ENCODE results near the gene PTPRG. TPM values are rescaled to one million over a fixed set of nuclear protein-coding genes. Genes with fewer than 3 reads are reported as not detected.

Gene PTPRG
- total and polyA plus RNA-seq, 2 of the 13 experiments (the other 11 are each of a cell fraction or from before 2014, with no cell fraction given): 8.0 to 25.3 TPM

DNA sequence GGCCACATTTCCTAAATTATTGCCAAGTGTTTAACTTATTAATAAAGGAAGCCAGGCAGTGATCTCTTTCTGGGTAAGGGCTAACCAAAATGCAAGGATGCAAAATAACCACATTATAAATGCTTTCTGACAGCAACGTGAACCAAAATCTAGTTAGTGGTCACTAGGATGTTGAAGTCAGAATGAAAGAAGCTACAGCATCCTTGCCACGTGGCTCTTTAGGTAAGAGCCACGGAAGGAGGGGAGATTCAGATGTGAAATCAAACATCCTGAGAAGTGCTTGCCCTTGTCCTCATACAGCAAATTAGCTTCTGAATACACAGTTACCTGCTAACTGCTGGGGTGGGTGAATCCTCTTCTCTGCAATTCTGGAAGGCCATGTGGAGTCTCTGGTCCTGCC, 565.7 kb downstream of the PTPRG start:
- Histone ChIP-seq H3K27ac (ENCODE audit: extremely low read length, insufficient read depth, low read length) (no peak overlapping the region), H4K20me1 (ENCODE audit: insufficient read depth, low read length) (no peaks in the 10 kb centered on the region), H3K9me3 (ENCODE audit: low read length) (no peaks in the 10 kb centered on the region), H3K9ac (ENCODE audit: insufficient read depth, low read depth, low read length) (no peak overlapping the region), H3K27me3 (ENCODE audit: control insufficient read depth in 1 of 2, insufficient read depth in 2 of 2, low read length in 2 of 2) (no peaks in the 10 kb centered on the region), H3K79me2 (ENCODE audit: insufficient read depth, low read length) (no peaks in the 10 kb centered on the region), H3K4me2 (ENCODE audit: low read depth, low read length) (no peak overlapping the region), H2AFZ (ENCODE audit: low read length) (no peak overlapping the region), H3K4me3 (replicated peaks in 1 of 3; ENCODE audit: insufficient read depth in 1 of 3, low read depth in 2 of 3, low read length in 3 of 3) (no peak overlapping the region), H3K4me1 (ENCODE audit: insufficient read depth, low read length) (no peaks in the 10 kb centered on the region), H3K36me3 (replicated peaks in 1 of 2; ENCODE audit: control insufficient read depth in 1 of 2, insufficient read depth in 2 of 2, low read length in 2 of 2) (no peaks in the 10 kb centered on the region)
- FAIRE-seq: no peak
- WGBS (ENCODE audit: low lambda C conversion rate): 97% methylated on average over 3 of the region's 3 CpGs
- ChIA-PET POLR2A (no interaction called here), CTCF (ENCODE audit: low intra/inter-chr PET ratio, low total read pairs) (no interaction called here)
- no peak for TF ChIP-seq MAF1 (CRISPR knock-in tag; IDR thresholded peaks at IDR 0.05; ENCODE audit: borderline replicate concordance)
- no peak for TF ChIP-seq RELA (CRISPR knock-in tag; IDR thresholded peaks at IDR 0.05)
- no peak for TF ChIP-seq NFYC (CRISPR knock-in tag; IDR thresholded peaks at IDR 0.05)
- TF ChIP-seq DR1 (CRISPR knock-in tag; IDR thresholded peaks at IDR 0.05): no peak
- TF ChIP-seq ZNF501 (CRISPR knock-in tag; IDR thresholded peaks at IDR 0.05): no peak
- no peak for TF ChIP-seq ZNF382 (CRISPR knock-in tag; IDR thresholded peaks at IDR 0.05; ENCODE audit: borderline replicate concordance)
- no peak for TF ChIP-seq ZNF572 (CRISPR knock-in tag; IDR thresholded peaks at IDR 0.05)
- TF ChIP-seq ZNF3 (CRISPR knock-in tag; IDR thresholded peaks at IDR 0.05): no peak
- TF ChIP-seq ZNF44 (CRISPR knock-in tag; IDR thresholded peaks at IDR 0.05): no peak
- TF ChIP-seq RFXAP (CRISPR knock-in tag; IDR thresholded peaks at IDR 0.05; ENCODE audit: borderline replicate concordance): no peak
- TF ChIP-seq, protein P1, sequence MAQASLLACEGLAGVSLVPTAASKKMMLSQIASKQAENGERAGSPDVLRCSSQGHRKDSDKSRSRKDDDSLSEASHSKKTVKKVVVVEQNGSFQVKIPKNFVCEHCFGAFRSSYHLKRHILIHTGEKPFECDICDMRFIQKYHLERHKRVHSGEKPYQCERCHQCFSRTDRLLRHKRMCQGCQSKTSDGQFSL (CRISPR knock-in tag; IDR thresholded peaks at IDR 0.05): no peak
- no peak for TF ChIP-seq BHLHE40 (IDR thresholded peaks at IDR 0.05; ENCODE audit: low read length)
- TF ChIP-seq, protein P2, sequence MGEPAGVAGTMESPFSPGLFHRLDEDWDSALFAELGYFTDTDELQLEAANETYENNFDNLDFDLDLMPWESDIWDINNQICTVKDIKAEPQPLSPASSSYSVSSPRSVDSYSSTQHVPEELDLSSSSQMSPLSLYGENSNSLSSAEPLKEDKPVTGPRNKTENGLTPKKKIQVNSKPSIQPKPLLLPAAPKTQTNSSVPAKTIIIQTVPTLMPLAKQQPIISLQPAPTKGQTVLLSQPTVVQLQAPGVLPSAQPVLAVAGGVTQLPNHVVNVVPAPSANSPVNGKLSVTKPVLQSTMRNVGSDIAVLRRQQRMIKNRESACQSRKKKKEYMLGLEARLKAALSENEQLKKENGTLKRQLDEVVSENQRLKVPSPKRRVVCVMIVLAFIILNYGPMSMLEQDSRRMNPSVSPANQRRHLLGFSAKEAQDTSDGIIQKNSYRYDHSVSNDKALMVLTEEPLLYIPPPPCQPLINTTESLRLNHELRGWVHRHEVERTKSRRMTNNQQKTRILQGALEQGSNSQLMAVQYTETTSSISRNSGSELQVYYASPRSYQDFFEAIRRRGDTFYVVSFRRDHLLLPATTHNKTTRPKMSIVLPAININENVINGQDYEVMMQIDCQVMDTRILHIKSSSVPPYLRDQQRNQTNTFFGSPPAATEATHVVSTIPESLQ (CRISPR knock-in tag; conservative IDR thresholded peaks at IDR 0.05): no peak
- no peak for TF ChIP-seq ZNF772 (CRISPR knock-in tag; IDR thresholded peaks at IDR 0.05)
- TF ChIP-seq MBNL3 (CRISPR knock-in tag; conservative IDR thresholded peaks at IDR 0.05): no peak
- BruUV-seq (replicated peaks): no TSS peak
- no peak for DNase-seq (ENCODE audit: low spot score)
- ATAC-seq: no peak
- in situ Hi-C loops (cut with HindIII; ENCODE audit: extremely low pct_ligation_motif_present, low pct_unique_long_range_greater_than_20kb): no loop called here
- intact Hi-C loops (cut with micrococcal nuclease; ENCODE audit: unreplicated experiment): no loop called here

Measured in HepG2 (cell line).